Measurements from ENCODE around the gene CYSTM1. TPM values are rescaled to one million over a fixed set of nuclear protein-coding genes. Genes with fewer than 3 reads are reported as not detected.

The CYSTM1 gene
- total RNA-seq, 1 donor from 2014 or later, result 3.1 TPM

- Histone ChIP-seq H3K9ac (ENCODE audit: low read depth in 1 of 3, low read length in 3 of 3) (peak overlapping the region; percentile 20 to 44 (median 33)), H3K36me3 (ENCODE audit: control insufficient read depth in 3 of 3, insufficient read depth in 3 of 3, low read length in 3 of 3) (no peaks in the 10 kb centered on the region), H3K4me3 (ENCODE audit: low read length in 3 of 3) (peak overlapping the region in 1 of 3 donors; percentile 11), H3K27ac (ENCODE audit: low read depth, low read length) (peak overlapping the region; percentile 78), H3K4me1 (ENCODE audit: control insufficient read depth in 3 of 3, insufficient read depth in 3 of 3, low read length in 3 of 3) (peaks cover 36 to 54% (median 39%) of the 10 kb centered on the region in 3 donors), H3K9me3 (ENCODE audit: control insufficient read depth in 3 of 3, low read length in 3 of 3) (no peaks in the 10 kb centered on the region), H3K27me3 (ENCODE audit: control insufficient read depth in 3 of 3, insufficient read depth in 3 of 3, low read length in 3 of 3) (no peaks in the 10 kb centered on the region)
These were observed 117.4 kb downstream of the CYSTM1 start for GRCh38 chr5:140292212-140293036.

Other genes with a start within 250 kb of the CYSTM1 start
- 0.52 TPM for gene NRG2, start 131.9 kb upstream of the CYSTM1 start, total RNA-seq
- gene PURA, start 61.1 kb upstream of the CYSTM1 start, total RNA-seq, result 7.8 TPM
- gene IGIP, start 49.3 kb upstream of the CYSTM1 start, total RNA-seq, result 5.7 TPM
- gene PFDN1, start 127.9 kb downstream of the CYSTM1 start, total RNA-seq, result 34.4 TPM
- gene HBEGF, start 171.4 kb downstream of the CYSTM1 start, total RNA-seq, result 11.0 TPM
- not detected for gene SLC4A9, start 185.0 kb downstream of the CYSTM1 start, total RNA-seq
- 85.1 TPM for gene ANKHD1, start 226.6 kb downstream of the CYSTM1 start, total RNA-seq

All from skeletal muscle tissue (tissue), 4 donors.